SH-SY5Y (cell line): Measurements from ENCODE around the gene CDK14.

Experiments
- GATA2 ChIP-seq: IDR thresholded peaks from 2 replicates; pipeline ENCODE4 v1.6.1; 2011; ENCODE audit warnings: mild to moderate bottlenecking, low read depth, low read length
- GATA3 ChIP-seq: IDR thresholded peaks from 2 replicates; pipeline ENCODE4 v1.6.1; 2011; ENCODE audit warnings: low read depth, mild to moderate bottlenecking, low read length, moderate library complexity

GRCh38 chr7:90728568-90728967 is 132.4 kb downstream of the CDK14 start:
- no peak for TF ChIP-seq GATA3
- TF ChIP-seq GATA2: no peak
